Nephron (organoid): ENCODE data around the gene CD151.

Experiments
- H3K27ac Mint-ChIP-seq, 3 experiments: 2 replicates each; pipeline ENCODE4 v1.8.0; 2020; ENCODE audit warnings: mixed read lengths in 3 of 3, mild to moderate bottlenecking in 2 of 3, moderate library complexity in 1 of 3
- H3K27me3 Mint-ChIP-seq: 2 replicates; pipeline ENCODE4 v1.8.0; 2021; ENCODE audit warnings: low read depth, mild to moderate bottlenecking, moderate library complexity, mixed read lengths
- H3K36me3 Mint-ChIP-seq: 2 replicates; pipeline ENCODE4 v1.8.0; 2020; ENCODE audit warnings: low read depth, mixed read lengths
- H3K4me1 Mint-ChIP-seq: 2 replicates; pipeline ENCODE4 v1.8.0; 2020; ENCODE audit warnings: mixed read lengths
- H3K4me3 Mint-ChIP-seq, 3 experiments: 2 replicates each; pipeline ENCODE4 v1.8.0; 2020; ENCODE audit warnings: mild to moderate bottlenecking in 3 of 3, mixed read lengths in 3 of 3, moderate library complexity in 2 of 3
- H3K9me3 Mint-ChIP-seq: 2 replicates; pipeline ENCODE4 v1.8.0; 2020; ENCODE audit warnings: mixed read lengths
- TF ChIP-seq, protein P1 (sequence below), 3 experiments: fragments of 200-600 bp; sonication (generic); IDR thresholded peaks; one replicate each; pipeline ENCODE4 v1.5.0; 2021; ENCODE audit warnings: antibody characterized with exemption in 3 of 3; ENCODE audit not compliant: unreplicated experiment in 3 of 3

The CD151 gene

DNA sequence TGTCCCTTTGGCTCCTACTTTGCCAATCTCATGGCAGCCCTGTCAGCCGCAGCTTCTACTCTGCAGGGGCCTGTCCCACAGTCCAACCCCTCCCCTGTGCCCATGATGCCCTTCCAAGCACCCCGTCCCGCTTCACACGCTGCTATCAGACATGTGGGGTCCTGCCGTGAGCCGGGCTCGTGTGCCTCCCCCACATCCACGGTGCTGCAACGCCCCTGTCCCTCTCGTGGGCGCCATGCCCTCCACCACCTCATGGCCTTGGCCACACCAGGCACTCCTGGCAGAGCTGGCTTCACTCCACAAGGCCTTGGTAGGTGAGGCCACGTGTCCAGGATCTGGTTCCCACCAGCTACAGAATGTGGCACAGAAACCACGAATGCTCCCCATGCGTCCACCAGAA is 54.8 kb downstream of the CD151 start:
- H3K9me3 Mint-ChIP-seq = no peaks in the 10 kb centered on the region
- peaks cover 10% of the 10 kb centered on the region for H3K4me1 Mint-ChIP-seq
- H3K4me3 Mint-ChIP-seq = no peak overlapping the region

More for the DNA sequence above, 54.8 kb downstream of the CD151 start:
- Mint-ChIP-seq H3K36me3 (peaks cover 16% of the 10 kb centered on the region), H3K27me3 (no peaks in the 10 kb centered on the region), H3K27ac (no peak overlapping the region)
- TF ChIP-seq, protein P1, sequence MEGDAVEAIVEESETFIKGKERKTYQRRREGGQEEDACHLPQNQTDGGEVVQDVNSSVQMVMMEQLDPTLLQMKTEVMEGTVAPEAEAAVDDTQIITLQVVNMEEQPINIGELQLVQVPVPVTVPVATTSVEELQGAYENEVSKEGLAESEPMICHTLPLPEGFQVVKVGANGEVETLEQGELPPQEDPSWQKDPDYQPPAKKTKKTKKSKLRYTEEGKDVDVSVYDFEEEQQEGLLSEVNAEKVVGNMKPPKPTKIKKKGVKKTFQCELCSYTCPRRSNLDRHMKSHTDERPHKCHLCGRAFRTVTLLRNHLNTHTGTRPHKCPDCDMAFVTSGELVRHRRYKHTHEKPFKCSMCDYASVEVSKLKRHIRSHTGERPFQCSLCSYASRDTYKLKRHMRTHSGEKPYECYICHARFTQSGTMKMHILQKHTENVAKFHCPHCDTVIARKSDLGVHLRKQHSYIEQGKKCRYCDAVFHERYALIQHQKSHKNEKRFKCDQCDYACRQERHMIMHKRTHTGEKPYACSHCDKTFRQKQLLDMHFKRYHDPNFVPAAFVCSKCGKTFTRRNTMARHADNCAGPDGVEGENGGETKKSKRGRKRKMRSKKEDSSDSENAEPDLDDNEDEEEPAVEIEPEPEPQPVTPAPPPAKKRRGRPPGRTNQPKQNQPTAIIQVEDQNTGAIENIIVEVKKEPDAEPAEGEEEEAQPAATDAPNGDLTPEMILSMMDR (IDR thresholded peaks at IDR 0.05; ENCODE audit: unreplicated experiment in 3 of 3) = no peak
